HEK293 (cell line): ENCODE measurements around the gene DCAF5.

Experiments
- CTCF ChIA-PET: fragments of 350-600 bp; formaldehyde crosslinking; extraction: SDS; loops from one replicate; lab custom pipeline; 2021; ENCODE audit warnings: antibody characterized with exemption; lab: Yijun Ruan, JAX
- POLR2A ChIA-PET: fragments of 300-600 bp; formaldehyde crosslinking; extraction: SDS; loops from one replicate; lab custom pipeline; 2020; ENCODE audit warnings: antibody characterized with exemption, inconsistent platforms; lab: Yijun Ruan, JAX
- H3K27ac ChIP-seq: fragments of 200-500 bp; sonication (Bioruptor generic); 2 replicates; pipeline ENCODE4 v1.5.1; 2014; ENCODE audit warnings: low read depth, low read length, control low read depth, inconsistent platforms; ENCODE audit errors: extremely low read depth
- H3K36me3 ChIP-seq, 2 experiments: fragments of 200-500 bp in 1 of 2; sonication (Bioruptor generic) in 1 of 2; 1 replicate in 1 of 2; 2 replicates in 1 of 2; pipeline ENCODE4 v1.5.1; 2014 to 2017; ENCODE audit warnings: inconsistent platforms in 2 of 2, low read length in 2 of 2; ENCODE audit not compliant: control insufficient read depth in 2 of 2, insufficient read depth in 1 of 2
- H3K4me1 ChIP-seq: fragments of 200-500 bp; sonication (Bioruptor generic); 2 replicates; pipeline ENCODE4 v1.5.1; 2014; ENCODE audit warnings: mild to moderate bottlenecking, low read length, inconsistent platforms; ENCODE audit not compliant: control insufficient read depth, insufficient read depth
- H3K4me3 ChIP-seq: 2 replicates; pipeline ENCODE4 v1.5.1; 2011; ENCODE audit warnings: low read depth, mild to moderate bottlenecking, control low read depth, low read length, moderate library complexity
- H3K9me3 ChIP-seq: fragments of 200-500 bp; sonication (Bioruptor generic); 2 replicates; pipeline ENCODE4 v1.5.1; 2014; ENCODE audit warnings: low read depth, low read length, inconsistent platforms; ENCODE audit not compliant: control insufficient read depth, insufficient read depth
- IKZF3 ChIP-seq: fragments of 450-650 bp; IDR thresholded peaks from 2 replicates; pipeline ENCODE4 v1.5.0; 2018; ENCODE audit warnings: missing biosample characterization, mild to moderate bottlenecking, missing genetic modification characterization, moderate library complexity
- SALL2 ChIP-seq: fragments of 450-650 bp; formaldehyde crosslinking; IDR thresholded peaks from 2 replicates; pipeline ENCODE4 v1.5.0; 2017; ENCODE audit warnings: missing biosample characterization, mild to moderate bottlenecking, missing genetic modification characterization, borderline replicate concordance
- ZBTB48 ChIP-seq: fragments of 450-650 bp; formaldehyde crosslinking; IDR thresholded peaks from 2 replicates; pipeline ENCODE4 v1.5.1; 2016; ENCODE audit warnings: missing biosample characterization, missing genetic modification characterization
- ZFP37 ChIP-seq: fragments of 450-650 bp; formaldehyde crosslinking; IDR thresholded peaks from 2 replicates; pipeline ENCODE4 v1.5.1; 2016; ENCODE audit warnings: missing biosample characterization, missing genetic modification characterization
- ZNF133 ChIP-seq: fragments of 450-650 bp; formaldehyde crosslinking; IDR thresholded peaks from 2 replicates; pipeline ENCODE4 v1.5.1; 2016; ENCODE audit warnings: missing biosample characterization, missing genetic modification characterization
- ZNF155 ChIP-seq: fragments of 450-650 bp; formaldehyde crosslinking; IDR thresholded peaks from 2 replicates; pipeline ENCODE4 v1.5.1; 2016; ENCODE audit warnings: missing biosample characterization, missing genetic modification characterization
- ZNF157 ChIP-seq: fragments of 450-650 bp; formaldehyde crosslinking; IDR thresholded peaks from 2 replicates; pipeline ENCODE4 v1.5.1; 2016; ENCODE audit warnings: missing biosample characterization, missing genetic modification characterization
- ZNF174 ChIP-seq: fragments of 450-650 bp; formaldehyde crosslinking; IDR thresholded peaks from 2 replicates; pipeline ENCODE4 v1.5.0; 2017; ENCODE audit warnings: missing biosample characterization, mild to moderate bottlenecking, missing genetic modification characterization
- ZNF274 ChIP-seq, 2 experiments: fragments of 200-500 bp in 1 of 2; fragments of 450-650 bp in 1 of 2; sonication (Bioruptor generic) in 1 of 2; formaldehyde crosslinking in 1 of 2; IDR thresholded peaks; 2 replicates each; pipeline versions ENCODE4 v1.5.1 to v1.6.1; 2014 to 2016; ENCODE audit warnings: borderline replicate concordance in 1 of 2, inconsistent platforms in 1 of 2, low read length in 1 of 2, missing biosample characterization in 1 of 2, missing genetic modification characterization in 1 of 2
- ZNF302 ChIP-seq: fragments of 450-650 bp; formaldehyde crosslinking; IDR thresholded peaks from 2 replicates; pipeline ENCODE4 v1.5.1; 2016; ENCODE audit warnings: missing biosample characterization, missing genetic modification characterization, low read depth
- ZNF394 ChIP-seq: fragments of 450-650 bp; formaldehyde crosslinking; IDR thresholded peaks from 2 replicates; pipeline ENCODE4 v1.5.1; 2016; ENCODE audit warnings: missing biosample characterization, missing genetic modification characterization, mild to moderate bottlenecking, moderate library complexity, borderline replicate concordance
- ZNF416 ChIP-seq: fragments of 450-650 bp; formaldehyde crosslinking; IDR thresholded peaks from 2 replicates; pipeline ENCODE4 v1.5.1; 2016; ENCODE audit warnings: missing biosample characterization, missing genetic modification characterization
- ZNF521 ChIP-seq: fragments of 450-650 bp; formaldehyde crosslinking; IDR thresholded peaks from 2 replicates; pipeline ENCODE4 v1.5.1; 2017; ENCODE audit warnings: missing biosample characterization, mild to moderate bottlenecking, missing genetic modification characterization
- ZNF624 ChIP-seq: fragments of 450-650 bp; formaldehyde crosslinking; IDR thresholded peaks from 2 replicates; pipeline ENCODE4 v1.5.1; 2017; ENCODE audit warnings: missing biosample characterization, missing genetic modification characterization
- ZNF670 ChIP-seq: fragments of 450-650 bp; formaldehyde crosslinking; IDR thresholded peaks from 2 replicates; pipeline ENCODE4 v1.5.1; 2016; ENCODE audit warnings: missing biosample characterization, missing genetic modification characterization, low read depth
- ZNF776 ChIP-seq: fragments of 450-650 bp; formaldehyde crosslinking; IDR thresholded peaks from 2 replicates; pipeline ENCODE4 v1.5.0; 2017; ENCODE audit warnings: missing biosample characterization, missing genetic modification characterization, borderline replicate concordance
- ZNF777 ChIP-seq: fragments of 450-650 bp; formaldehyde crosslinking; IDR thresholded peaks from 2 replicates; pipeline ENCODE4 v1.5.1; 2017; ENCODE audit warnings: missing biosample characterization, missing genetic modification characterization, borderline replicate concordance
- ZSCAN16 ChIP-seq: fragments of 450-650 bp; formaldehyde crosslinking; IDR thresholded peaks from 2 replicates; pipeline ENCODE4 v1.5.1; 2016; ENCODE audit warnings: missing biosample characterization, missing genetic modification characterization
- ZXDB ChIP-seq: fragments of 450-650 bp; formaldehyde crosslinking; IDR thresholded peaks from 2 replicates; pipeline ENCODE4 v1.5.1; 2016; ENCODE audit warnings: missing biosample characterization, missing genetic modification characterization
- TF ChIP-seq, protein P1 (sequence below): fragments of 450-650 bp; formaldehyde crosslinking; IDR thresholded peaks from 2 replicates; pipeline ENCODE4 v1.5.0; 2017; ENCODE audit warnings: missing biosample characterization, missing genetic modification characterization, borderline replicate concordance
- TF ChIP-seq, protein P2 (sequence below): fragments of 450-650 bp; formaldehyde crosslinking; IDR thresholded peaks from 2 replicates; pipeline ENCODE4 v1.5.1; 2016; ENCODE audit warnings: missing biosample characterization, missing genetic modification characterization
- TF ChIP-seq, protein P3 (sequence below): fragments of 450-650 bp; formaldehyde crosslinking; IDR thresholded peaks from 2 replicates; pipeline ENCODE4 v1.5.1; 2016; ENCODE audit warnings: missing biosample characterization, missing genetic modification characterization
- TF ChIP-seq, protein P4 (sequence below): fragments of 450-650 bp; formaldehyde crosslinking; IDR thresholded peaks from 2 replicates; pipeline ENCODE4 v1.5.1; 2016; ENCODE audit warnings: missing biosample characterization, missing genetic modification characterization
- TF ChIP-seq, protein P5 (sequence below): fragments of 450-650 bp; formaldehyde crosslinking; IDR thresholded peaks from 2 replicates; pipeline ENCODE4 v1.5.1; 2016; ENCODE audit warnings: missing biosample characterization, missing genetic modification characterization

DCAF5 gene

DNA sequence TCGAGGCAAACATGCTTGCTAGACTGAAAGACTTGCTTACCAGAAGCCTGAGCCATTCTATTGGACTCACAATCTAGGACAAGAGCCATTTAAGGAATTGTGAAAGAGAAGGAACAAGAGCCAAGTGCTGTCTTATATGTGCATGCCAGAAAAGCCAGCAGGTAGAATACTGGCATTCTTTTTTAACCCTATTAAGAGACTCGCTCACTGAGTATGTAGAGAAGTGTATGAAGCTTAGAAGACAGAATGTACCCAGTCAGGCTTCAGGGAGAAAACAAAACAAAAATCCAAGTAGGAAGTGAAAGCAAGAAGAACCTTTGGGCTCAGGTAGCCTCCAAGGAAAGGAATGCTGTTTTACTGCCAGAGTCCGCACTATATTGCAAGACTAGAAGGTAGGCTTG is 65.9 kb downstream of the DCAF5 start:
- CTCF ChIA-PET, result no interaction called here
- Histone ChIP-seq H3K4me1 (no peaks in the 10 kb centered on the region), H3K36me3 (peaks cover 31 to 69% of the 10 kb centered on the region in 2 experiments), H3K9me3 (no peaks in the 10 kb centered on the region), H3K27ac (no peak overlapping the region), H3K4me3 (no peak overlapping the region)
- POLR2A ChIA-PET, result no interaction called here
- TF ChIP-seq, protein P1, sequence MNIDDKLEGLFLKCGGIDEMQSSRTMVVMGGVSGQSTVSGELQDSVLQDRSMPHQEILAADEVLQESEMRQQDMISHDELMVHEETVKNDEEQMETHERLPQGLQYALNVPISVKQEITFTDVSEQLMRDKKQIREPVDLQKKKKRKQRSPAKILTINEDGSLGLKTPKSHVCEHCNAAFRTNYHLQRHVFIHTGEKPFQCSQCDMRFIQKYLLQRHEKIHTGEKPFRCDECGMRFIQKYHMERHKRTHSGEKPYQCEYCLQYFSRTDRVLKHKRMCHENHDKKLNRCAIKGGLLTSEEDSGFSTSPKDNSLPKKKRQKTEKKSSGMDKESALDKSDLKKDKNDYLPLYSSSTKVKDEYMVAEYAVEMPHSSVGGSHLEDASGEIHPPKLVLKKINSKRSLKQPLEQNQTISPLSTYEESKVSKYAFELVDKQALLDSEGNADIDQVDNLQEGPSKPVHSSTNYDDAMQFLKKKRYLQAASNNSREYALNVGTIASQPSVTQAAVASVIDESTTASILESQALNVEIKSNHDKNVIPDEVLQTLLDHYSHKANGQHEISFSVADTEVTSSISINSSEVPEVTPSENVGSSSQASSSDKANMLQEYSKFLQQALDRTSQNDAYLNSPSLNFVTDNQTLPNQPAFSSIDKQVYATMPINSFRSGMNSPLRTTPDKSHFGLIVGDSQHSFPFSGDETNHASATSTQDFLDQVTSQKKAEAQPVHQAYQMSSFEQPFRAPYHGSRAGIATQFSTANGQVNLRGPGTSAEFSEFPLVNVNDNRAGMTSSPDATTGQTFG (tag by site-specific recombination), result no peak
- no peak for TF ChIP-seq ZSCAN16 (tag by site-specific recombination)
- TF ChIP-seq, protein P2, sequence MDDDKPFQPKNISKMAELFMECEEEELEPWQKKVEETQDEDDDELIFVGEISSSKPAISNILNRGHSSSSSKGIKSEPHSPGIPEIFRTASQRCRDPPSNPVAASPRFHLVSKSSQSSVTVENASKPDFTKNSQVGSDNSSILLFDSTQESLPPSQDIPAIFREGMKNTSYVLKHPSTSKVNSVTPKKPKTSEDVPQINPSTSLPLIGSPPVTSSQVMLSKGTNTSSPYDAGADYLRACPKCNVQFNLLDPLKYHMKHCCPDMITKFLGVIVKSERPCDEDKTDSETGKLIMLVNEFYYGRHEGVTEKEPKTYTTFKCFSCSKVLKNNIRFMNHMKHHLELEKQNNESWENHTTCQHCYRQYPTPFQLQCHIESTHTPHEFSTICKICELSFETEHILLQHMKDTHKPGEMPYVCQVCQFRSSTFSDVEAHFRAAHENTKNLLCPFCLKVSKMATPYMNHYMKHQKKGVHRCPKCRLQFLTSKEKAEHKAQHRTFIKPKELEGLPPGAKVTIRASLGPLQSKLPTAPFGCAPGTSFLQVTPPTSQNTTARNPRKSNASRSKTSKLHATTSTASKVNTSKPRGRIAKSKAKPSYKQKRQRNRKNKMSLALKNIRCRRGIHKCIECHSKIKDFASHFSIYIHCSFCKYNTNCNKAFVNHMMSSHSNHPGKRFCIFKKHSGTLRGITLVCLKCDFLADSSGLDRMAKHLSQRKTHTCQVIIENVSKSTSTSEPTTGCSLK, result no peak
- TF ChIP-seq ZNF302, result no peak
- TF ChIP-seq ZFP37, result no peak

DNA sequence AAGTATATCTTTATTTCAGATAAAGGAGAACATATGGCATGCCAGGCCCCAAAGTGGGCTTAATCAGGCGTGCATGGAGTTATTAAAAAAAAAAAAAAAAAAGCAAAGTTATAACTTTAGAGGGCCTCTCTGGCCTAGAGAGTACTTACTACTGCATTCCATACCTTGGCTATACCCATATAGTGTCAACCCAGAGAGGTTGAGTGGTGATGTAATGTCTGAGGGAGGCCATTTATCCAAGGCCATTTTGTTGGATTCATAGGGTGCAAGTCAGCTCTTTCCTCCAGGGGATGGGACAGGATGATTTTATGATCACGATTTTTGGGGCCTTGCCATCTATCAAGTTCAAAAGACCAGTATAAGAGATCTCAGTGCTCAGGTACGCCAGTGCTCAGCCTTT is 66.4 kb downstream of the DCAF5 start:
- H3K9me3 ChIP-seq, result no peaks in the 10 kb centered on the region
- CTCF ChIA-PET, result no interaction called here
- no peaks in the 10 kb centered on the region for H3K4me1 ChIP-seq
- peaks cover 31 to 67% of the 10 kb centered on the region in 2 experiments for H3K36me3 ChIP-seq
- no peak for TF ChIP-seq ZNF133 (tag by site-specific recombination)
- TF ChIP-seq ZNF776, result no peak
- TF ChIP-seq ZNF394 (tag by site-specific recombination), result no peak
- no peak for TF ChIP-seq ZXDB (tag by site-specific recombination)
- POLR2A ChIA-PET, result no interaction called here
- H3K27ac ChIP-seq, result no peak overlapping the region
- H3K4me3 ChIP-seq, result no peak overlapping the region

DNA sequence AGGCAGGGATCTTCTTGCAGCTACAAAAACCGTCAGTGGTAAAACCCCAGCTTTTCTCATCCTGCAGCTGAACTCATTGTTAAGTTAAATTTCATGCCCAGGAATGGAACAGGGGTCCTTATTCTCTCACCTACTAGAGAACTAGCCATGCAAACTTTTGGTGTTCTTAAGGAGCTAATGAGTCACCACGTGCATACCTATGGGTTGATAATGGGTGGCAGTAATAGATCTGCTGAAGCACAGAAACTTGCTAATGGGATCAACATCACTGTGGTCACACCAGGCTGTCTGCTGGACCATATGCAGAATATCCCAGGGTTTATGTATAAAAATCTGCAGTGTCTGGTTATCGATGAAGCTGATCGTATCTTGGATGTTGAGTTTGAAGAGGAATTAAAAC is 68.9 kb downstream of the DCAF5 start:
- H3K27ac ChIP-seq, result no peak overlapping the region
- H3K4me3 ChIP-seq, result no peak overlapping the region
- H3K9me3 ChIP-seq, result no peaks in the 10 kb centered on the region
- H3K4me1 ChIP-seq, result no peaks in the 10 kb centered on the region
- H3K36me3 ChIP-seq, result peaks cover 13 to 48% of the 10 kb centered on the region in 2 experiments
- TF ChIP-seq ZNF521 (no peak), IKZF3 (tag by site-specific recombination) (no peak), ZNF416 (tag by site-specific recombination) (no peak), ZNF670 (tag by site-specific recombination) (no peak), ZNF274 (IDR thresholded peaks at IDR 0.05; ENCODE audit: low read length) (no peak), ZNF274 (tag by site-specific recombination; IDR thresholded peaks at IDR 0.05; ENCODE audit: borderline replicate concordance) (no peak), ZNF155 (no peak), SALL2 (tag by site-specific recombination) (no peak), ZNF157 (tag by site-specific recombination) (no peak), ZNF174 (tag by site-specific recombination) (no peak), ZBTB48 (tag by site-specific recombination) (no peak), ZNF624 (tag by site-specific recombination) (no peak), ZNF777 (tag by site-specific recombination) (no peak)
- TF ChIP-seq, protein P3, sequence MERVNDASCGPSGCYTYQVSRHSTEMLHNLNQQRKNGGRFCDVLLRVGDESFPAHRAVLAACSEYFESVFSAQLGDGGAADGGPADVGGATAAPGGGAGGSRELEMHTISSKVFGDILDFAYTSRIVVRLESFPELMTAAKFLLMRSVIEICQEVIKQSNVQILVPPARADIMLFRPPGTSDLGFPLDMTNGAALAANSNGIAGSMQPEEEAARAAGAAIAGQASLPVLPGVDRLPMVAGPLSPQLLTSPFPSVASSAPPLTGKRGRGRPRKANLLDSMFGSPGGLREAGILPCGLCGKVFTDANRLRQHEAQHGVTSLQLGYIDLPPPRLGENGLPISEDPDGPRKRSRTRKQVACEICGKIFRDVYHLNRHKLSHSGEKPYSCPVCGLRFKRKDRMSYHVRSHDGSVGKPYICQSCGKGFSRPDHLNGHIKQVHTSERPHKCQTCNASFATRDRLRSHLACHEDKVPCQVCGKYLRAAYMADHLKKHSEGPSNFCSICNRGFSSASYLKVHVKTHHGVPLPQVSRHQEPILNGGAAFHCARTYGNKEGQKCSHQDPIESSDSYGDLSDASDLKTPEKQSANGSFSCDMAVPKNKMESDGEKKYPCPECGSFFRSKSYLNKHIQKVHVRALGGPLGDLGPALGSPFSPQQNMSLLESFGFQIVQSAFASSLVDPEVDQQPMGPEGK (tag by site-specific recombination), result no peak
- TF ChIP-seq, protein P4, sequence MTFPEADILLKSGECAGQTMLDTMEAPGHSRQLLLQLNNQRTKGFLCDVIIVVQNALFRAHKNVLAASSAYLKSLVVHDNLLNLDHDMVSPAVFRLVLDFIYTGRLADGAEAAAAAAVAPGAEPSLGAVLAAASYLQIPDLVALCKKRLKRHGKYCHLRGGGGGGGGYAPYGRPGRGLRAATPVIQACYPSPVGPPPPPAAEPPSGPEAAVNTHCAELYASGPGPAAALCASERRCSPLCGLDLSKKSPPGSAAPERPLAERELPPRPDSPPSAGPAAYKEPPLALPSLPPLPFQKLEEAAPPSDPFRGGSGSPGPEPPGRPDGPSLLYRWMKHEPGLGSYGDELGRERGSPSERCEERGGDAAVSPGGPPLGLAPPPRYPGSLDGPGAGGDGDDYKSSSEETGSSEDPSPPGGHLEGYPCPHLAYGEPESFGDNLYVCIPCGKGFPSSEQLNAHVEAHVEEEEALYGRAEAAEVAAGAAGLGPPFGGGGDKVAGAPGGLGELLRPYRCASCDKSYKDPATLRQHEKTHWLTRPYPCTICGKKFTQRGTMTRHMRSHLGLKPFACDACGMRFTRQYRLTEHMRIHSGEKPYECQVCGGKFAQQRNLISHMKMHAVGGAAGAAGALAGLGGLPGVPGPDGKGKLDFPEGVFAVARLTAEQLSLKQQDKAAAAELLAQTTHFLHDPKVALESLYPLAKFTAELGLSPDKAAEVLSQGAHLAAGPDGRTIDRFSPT (tag by site-specific recombination), result no peak
- TF ChIP-seq, protein P5, sequence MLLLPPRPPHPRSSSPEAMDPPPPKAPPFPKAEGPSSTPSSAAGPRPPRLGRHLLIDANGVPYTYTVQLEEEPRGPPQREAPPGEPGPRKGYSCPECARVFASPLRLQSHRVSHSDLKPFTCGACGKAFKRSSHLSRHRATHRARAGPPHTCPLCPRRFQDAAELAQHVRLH, result no peak
- ChIA-PET POLR2A (no interaction called here), CTCF (interaction anchor here (0.8 kb wide), 1 partner anchor 172 kb away, joined by 3 read pairs; no protein-coding TSS in a partner anchor)
